Measurements from ENCODE around the gene FAM209A. TPM values are rescaled to one million over a fixed set of nuclear protein-coding genes. Genes with fewer than 3 reads are reported as not detected.

FAM209A gene
- total and polyA plus RNA-seq, 10 of the 15 experiments (the other 5 are each of a cell fraction or from before 2014, with no cell fraction given), result 0.11 to 0.51 (median 0.32) TPM; not detected in 4

DNA sequence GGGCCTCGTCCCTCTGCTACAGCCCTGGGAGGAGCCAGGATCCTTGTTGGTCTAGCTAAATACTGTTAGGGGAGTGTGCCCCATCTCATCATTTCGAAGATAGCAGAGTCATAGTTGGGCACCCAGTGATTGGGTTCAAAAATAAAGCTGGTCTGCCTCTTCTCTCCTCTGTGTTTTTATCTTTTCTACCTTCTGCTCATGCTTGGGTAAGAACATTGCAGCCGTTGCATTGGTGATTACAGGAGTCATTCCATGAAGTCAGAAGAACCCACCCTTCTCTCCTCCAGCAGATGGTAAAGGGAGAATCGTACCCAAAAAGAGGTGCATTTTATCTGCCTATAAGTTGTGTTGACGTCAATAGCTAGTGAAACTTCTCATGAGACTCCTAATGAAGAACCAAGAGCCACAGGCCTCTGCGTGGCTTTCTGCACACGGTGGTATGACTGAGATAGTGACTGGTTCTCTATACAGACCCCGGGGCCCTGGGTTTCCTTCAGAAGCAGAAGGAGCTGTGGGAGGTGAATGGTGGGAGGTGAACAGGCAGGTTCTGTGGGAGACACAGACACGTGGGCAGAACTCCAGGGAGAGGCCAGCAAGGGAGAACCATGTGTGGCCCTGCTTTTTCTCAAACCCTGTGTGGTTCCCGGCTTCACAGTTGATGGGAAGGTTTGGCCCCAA lies 5.7 kb upstream of the FAM209A start:
- ATAC-seq (no peak), FAIRE-seq (no peak), DNase-seq (ENCODE audit: low read depth, low spot score) (no peak)
- SMC1A ChIA-PET (ENCODE audit: uncharacterized antibody, unreplicated experiment), result interaction anchor here (0.7 kb wide), 1 partner anchor 112 kb away, joined by 3 read pairs; no protein-coding TSS in a partner anchor
- Histone ChIP-seq H3K27ac (ENCODE audit: control insufficient read depth, insufficient read depth) (no peak overlapping the region), H3K4me1 (ENCODE audit: control insufficient read depth, insufficient read depth, low read length) (no peaks in the 10 kb centered on the region), H3K9ac (ENCODE audit: control insufficient read depth, insufficient read depth, low read length) (no peak overlapping the region), H3K27me3 (replicated peaks in 1 of 2; ENCODE audit: control insufficient read depth in 2 of 2, insufficient read depth in 2 of 2, low read length in 1 of 2) (no peaks in the 10 kb centered on the region), H3K9me3 (replicated peaks; ENCODE audit: control insufficient read depth, insufficient read depth, low read length) (peaks cover 7% of the 10 kb centered on the region; the same call in 2 of the 3 replicates), H2AFZ (ENCODE audit: control insufficient read depth, low read depth, low read length) (no peak overlapping the region), H3K36me3 (ENCODE audit: control insufficient read depth in 2 of 2, insufficient read depth in 2 of 2, low read length in 1 of 2) (peaks cover 4 to 37% of the 10 kb centered on the region in 2 experiments), H3K79me2 (ENCODE audit: control insufficient read depth, insufficient read depth, low read length) (no peaks in the 10 kb centered on the region), H3K4me3 (no peak overlapping the region), H4K20me1 (ENCODE audit: control insufficient read depth, insufficient read depth) (no peaks in the 10 kb centered on the region), H3K4me2 (ENCODE audit: control insufficient read depth, insufficient read depth) (no peak overlapping the region)
- RAD21 ChIA-PET (ENCODE audit: unreplicated experiment), result no interaction called here
- no TSS peak for BruUV-seq (replicated peaks)
- CTCF ChIA-PET, result no interaction called here
- TF ChIP-seq FOXM1 (IDR thresholded peaks at IDR 0.05; ENCODE audit: low read depth, low read length), result no peak
- TF ChIP-seq MEF2A (IDR thresholded peaks at IDR 0.05; ENCODE audit: insufficient read depth, low read depth, low read length), result no peak
- TF ChIP-seq, protein P1, sequence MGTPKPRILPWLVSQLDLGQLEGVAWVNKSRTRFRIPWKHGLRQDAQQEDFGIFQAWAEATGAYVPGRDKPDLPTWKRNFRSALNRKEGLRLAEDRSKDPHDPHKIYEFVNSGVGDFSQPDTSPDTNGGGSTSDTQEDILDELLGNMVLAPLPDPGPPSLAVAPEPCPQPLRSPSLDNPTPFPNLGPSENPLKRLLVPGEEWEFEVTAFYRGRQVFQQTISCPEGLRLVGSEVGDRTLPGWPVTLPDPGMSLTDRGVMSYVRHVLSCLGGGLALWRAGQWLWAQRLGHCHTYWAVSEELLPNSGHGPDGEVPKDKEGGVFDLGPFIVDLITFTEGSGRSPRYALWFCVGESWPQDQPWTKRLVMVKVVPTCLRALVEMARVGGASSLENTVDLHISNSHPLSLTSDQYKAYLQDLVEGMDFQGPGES (IDR thresholded peaks at IDR 0.05), result no peak
- no peak for TF ChIP-seq NFYB (IDR thresholded peaks at IDR 0.05; ENCODE audit: insufficient read depth, low read depth, low read length)
- TF ChIP-seq, protein P2, sequence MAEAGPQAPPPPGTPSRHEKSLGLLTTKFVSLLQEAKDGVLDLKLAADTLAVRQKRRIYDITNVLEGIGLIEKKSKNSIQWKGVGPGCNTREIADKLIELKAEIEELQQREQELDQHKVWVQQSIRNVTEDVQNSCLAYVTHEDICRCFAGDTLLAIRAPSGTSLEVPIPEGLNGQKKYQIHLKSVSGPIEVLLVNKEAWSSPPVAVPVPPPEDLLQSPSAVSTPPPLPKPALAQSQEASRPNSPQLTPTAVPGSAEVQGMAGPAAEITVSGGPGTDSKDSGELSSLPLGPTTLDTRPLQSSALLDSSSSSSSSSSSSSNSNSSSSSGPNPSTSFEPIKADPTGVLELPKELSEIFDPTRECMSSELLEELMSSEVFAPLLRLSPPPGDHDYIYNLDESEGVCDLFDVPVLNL (IDR thresholded peaks at IDR 0.05; ENCODE audit: low read depth, low read length), result no peak
- TF ChIP-seq BRCA1 (IDR thresholded peaks at IDR 0.05; ENCODE audit: low read depth, low read length), result no peak
- TF ChIP-seq, protein P3, sequence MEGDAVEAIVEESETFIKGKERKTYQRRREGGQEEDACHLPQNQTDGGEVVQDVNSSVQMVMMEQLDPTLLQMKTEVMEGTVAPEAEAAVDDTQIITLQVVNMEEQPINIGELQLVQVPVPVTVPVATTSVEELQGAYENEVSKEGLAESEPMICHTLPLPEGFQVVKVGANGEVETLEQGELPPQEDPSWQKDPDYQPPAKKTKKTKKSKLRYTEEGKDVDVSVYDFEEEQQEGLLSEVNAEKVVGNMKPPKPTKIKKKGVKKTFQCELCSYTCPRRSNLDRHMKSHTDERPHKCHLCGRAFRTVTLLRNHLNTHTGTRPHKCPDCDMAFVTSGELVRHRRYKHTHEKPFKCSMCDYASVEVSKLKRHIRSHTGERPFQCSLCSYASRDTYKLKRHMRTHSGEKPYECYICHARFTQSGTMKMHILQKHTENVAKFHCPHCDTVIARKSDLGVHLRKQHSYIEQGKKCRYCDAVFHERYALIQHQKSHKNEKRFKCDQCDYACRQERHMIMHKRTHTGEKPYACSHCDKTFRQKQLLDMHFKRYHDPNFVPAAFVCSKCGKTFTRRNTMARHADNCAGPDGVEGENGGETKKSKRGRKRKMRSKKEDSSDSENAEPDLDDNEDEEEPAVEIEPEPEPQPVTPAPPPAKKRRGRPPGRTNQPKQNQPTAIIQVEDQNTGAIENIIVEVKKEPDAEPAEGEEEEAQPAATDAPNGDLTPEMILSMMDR (IDR thresholded peaks at IDR 0.05 in 2 of 3, conservative IDR thresholded peaks at IDR 0.05 in 1 of 3; ENCODE audit: control insufficient read depth in 2 of 3, extremely low read depth in 1 of 3, insufficient read depth in 1 of 3, low read depth in 3 of 3, low read length in 3 of 3), result no peak
- TF ChIP-seq JUNB (IDR thresholded peaks at IDR 0.05), result no peak
- no peak for TF ChIP-seq CBX3 (IDR thresholded peaks at IDR 0.05; ENCODE audit: borderline replicate concordance, low read depth)
- TF ChIP-seq, protein P4, sequence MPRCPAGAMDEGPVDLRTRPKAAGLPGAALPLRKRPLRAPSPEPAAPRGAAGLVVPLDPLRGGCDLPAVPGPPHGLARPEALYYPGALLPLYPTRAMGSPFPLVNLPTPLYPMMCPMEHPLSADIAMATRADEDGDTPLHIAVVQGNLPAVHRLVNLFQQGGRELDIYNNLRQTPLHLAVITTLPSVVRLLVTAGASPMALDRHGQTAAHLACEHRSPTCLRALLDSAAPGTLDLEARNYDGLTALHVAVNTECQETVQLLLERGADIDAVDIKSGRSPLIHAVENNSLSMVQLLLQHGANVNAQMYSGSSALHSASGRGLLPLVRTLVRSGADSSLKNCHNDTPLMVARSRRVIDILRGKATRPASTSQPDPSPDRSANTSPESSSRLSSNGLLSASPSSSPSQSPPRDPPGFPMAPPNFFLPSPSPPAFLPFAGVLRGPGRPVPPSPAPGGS (IDR thresholded peaks at IDR 0.05; ENCODE audit: borderline replicate concordance, insufficient read depth, low read depth, low read length, poor library complexity, severe bottlenecking), result no peak
- no peak for TF ChIP-seq MTA3 (IDR thresholded peaks at IDR 0.05; ENCODE audit: borderline replicate concordance, low read length)
- no peak for TF ChIP-seq CHD4 (IDR thresholded peaks at IDR 0.05)
- TF ChIP-seq TAF1 (IDR thresholded peaks at IDR 0.05; ENCODE audit: borderline replicate concordance, low read depth, low read length), result no peak
- no peak for TF ChIP-seq TBL1XR1 (IDR thresholded peaks at IDR 0.05; ENCODE audit: low read depth, low read length)
- TF ChIP-seq TCF7 (IDR thresholded peaks at IDR 0.05; ENCODE audit: borderline replicate concordance), result no peak
- WGBS (ENCODE audit: insufficient coverage, insufficient replicate concordance, low lambda C conversion rate, missing lambda C conversion rate), result 70% methylated on average over 10 of the region's 10 CpGs
- POLR2A ChIA-PET, result no interaction called here
- intact Hi-C loops (cut with micrococcal nuclease; ENCODE audit: unreplicated experiment) (no loop called here), in situ Hi-C loops (cut with MboI) (no loop called here)
